GM21737 (cell line): ENCODE measurements around the gene OSBP2.

Experiments used
- ATAC-seq: cut with Tn5 transposase; IDR thresholded peaks from one replicate; pipeline ENCODE4 v1.9.1; 2021; ENCODE audit warnings: mild to moderate bottlenecking, moderate library complexity; ENCODE audit not compliant: unreplicated experiment

OSBP2 gene

DNA sequence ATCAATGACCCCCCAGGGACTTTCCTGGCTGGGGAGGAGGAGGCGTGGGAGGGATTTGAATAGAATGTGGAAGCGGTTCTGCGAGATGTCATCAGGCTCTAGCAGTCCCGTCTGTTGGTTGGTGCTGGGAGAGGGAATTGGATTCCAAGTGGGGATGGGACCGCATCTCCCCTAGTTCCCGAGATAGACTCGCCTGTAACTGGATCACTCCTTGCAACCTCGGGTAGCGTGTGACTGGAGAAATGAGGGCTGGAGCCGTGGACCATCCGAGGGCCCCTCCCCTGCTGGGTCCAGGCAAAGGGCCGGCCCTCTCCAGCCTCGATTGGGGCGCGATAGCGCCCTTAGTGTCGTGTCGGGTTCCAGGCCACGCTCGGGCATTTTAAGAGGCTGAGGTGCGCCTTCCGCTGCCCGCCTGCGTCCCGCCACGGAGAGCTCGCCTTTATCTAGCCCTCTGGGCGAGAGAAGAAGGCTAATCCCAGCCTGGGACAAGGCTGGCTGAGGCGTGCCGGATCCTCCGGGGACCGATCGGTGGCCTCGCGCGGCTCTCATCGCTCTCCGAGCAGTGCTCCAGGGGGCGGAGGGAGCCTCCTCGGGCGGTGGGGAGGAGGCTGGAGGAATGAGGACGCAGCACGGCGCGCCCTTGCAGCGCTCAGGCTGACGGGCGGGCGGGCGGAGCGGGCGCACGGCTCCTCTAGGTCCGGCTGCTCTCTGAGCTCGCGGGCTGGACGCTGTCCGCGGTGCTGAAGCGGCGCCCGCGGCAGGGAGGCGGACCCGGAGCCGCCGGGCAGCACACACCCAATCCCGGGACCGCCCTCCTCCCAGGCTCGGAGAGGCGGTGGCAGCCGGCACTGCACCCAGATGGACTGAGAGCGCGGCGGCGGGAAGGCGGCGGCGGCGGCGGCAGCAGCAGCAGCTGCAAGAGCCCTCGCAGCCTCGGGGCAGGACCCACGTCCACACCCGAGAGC, 107.8 kb downstream of the OSBP2 start:
- ATAC-seq = no peak

- ATAC-seq = no peak
These were observed 109.0 kb downstream of the OSBP2 start for GRCh38 chr22:30803679-30804078.

- no peak for ATAC-seq
These were observed 110.0 kb downstream of the OSBP2 start for GRCh38 chr22:30804626-30805025.

DNA sequence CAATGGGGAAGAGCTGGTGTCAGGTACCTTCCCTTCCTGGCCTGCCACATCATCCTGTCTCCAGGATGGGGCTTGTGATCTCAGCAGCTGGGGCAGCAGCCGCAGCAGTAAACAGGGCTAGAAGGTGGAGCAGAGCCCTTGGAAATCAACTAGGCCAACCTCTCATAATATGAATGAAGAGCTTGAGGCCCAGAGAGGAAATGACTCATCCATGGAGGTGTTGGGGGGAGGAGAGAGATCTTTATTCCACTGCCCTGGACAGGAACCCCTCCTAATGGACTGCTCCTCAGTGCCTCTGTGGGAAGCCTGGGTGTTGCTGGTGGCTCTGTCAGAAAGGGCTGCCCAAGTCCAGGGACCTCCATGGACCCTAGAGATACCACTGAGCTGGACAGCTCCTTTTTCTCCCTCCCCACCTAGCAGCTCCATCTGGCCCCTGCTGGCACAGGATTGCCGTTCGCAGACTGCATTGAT, 111.8 kb downstream of the OSBP2 start:
- no peak for ATAC-seq

DNA sequence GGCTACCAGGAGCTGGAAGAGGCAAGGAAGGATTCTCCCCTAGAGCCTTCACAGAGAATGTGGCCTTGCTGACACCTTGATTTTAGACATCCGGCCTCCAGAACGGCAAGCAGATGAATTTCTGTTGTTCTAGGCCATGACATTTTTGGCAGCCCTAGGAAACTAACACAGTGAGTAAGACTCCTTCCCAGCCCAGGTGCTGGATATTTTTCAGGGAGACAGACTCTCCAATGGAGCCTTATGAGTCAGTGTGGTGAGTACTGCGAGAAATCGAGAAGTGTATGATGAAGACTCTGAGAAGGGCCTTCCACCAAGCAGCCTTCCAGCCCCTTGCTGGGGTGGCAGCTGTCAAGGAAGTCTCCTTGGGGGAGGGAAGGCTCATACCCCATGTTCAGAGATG, 114.4 kb downstream of the OSBP2 start:
- no peak for ATAC-seq

GRCh38 chr22:30810105-30810504, 115.4 kb downstream of the OSBP2 start:
- no peak for ATAC-seq

DNA sequence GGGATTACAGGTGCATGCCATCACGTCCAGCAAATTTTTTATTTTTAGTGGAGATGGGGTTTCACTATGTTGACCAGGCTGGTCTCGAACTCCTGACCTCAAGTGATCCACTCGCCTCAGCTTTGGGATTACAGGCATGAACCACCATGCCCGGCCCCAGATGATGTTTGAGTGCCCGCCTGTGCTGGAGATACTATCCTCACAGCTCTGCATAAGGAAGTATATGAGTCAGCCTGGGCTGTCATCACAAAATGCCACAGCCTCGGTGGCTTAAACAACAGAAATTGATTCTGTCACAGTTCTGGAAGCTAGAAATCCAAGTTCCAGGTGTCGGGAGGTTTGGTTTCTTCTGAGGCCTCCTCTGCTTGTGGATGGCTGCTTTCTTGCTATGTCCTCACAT, 119.3 kb downstream of the OSBP2 start:
- no peak for ATAC-seq

- ATAC-seq = no peak
These were observed 121.7 kb downstream of the OSBP2 start for GRCh38 chr22:30816413-30816812.

- no peak for ATAC-seq
These were observed 126.7 kb downstream of the OSBP2 start for GRCh38 chr22:30821381-30821780.

DNA sequence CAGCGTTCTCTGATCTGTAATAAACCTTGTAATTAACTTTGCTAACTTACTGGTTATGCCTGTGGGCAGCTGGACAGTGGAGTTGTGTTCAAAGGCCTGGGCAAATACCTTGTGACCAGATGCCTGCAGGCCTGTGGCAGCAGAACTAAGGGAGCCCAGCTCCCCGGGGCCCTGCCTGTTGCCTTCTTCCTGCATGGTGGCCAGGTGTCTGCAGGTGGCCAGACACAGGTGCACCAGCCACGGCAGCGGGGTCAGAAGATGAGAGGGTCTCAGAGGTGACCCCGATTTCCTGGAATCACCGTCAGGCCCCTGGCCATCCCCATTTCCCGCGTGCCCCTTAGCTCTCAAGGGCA, 127.2 kb downstream of the OSBP2 start:
- no peak for ATAC-seq

DNA sequence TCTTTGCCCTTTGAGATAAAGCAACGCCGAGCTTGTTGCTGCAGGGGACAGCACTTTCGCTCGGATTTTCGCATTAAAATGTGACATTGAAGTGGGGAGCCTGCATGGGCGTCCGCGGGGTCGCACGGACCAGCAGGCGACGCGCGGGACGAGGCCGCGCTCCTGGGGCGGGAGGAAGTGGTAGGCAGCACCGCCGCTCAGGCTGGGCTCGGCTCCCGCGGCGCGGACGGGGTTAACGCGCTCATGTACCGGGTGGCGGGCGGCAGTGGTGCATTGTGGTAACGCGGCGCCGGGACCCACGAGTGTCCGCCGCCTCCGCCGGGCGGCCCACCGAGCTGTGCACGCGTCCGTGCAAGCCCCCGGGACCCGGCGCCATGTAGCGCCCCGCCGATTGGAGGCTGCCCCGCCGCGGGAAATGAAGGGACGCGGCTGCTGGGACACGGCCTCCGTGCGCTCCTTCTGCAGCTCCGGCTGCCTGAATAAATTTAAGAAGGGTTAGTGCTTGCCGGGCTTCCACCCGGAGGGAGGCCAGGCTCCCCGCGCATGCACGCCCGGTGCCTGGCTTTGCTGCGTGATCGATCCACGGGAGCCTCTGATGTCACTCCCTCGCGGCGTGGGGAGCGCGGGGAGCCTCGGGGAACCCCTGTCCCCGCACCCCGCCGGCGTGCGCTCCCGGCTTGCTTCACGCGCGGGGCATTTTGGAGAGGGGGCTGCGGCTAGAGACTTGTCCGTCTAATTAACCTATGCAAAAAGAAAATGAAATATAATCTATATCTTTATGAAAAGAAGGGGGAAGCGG, 127.7 kb downstream of the OSBP2 start:
- no peak for ATAC-seq

DNA sequence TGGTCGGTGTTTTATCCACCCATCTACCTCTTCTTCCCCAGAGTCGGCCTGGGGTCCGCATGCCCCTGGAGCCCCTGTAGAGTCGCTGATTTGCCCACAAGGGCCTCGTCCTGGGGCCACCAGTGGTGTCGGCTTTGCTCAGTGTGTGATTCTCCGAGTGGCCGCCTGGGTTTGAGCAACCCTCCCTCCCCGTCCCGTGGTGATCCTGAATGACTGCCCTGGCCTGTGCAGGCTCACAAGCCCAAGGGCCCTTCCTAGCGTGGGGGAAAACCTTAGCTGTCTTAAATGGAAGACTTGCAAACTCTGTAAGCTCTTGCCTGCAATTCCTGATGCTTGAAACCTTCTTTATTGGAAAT, 128.3 kb downstream of the OSBP2 start:
- no peak for ATAC-seq

- ATAC-seq = no peak
These were observed 129.4 kb downstream of the OSBP2 start for GRCh38 chr22:30824096-30824495.

DNA sequence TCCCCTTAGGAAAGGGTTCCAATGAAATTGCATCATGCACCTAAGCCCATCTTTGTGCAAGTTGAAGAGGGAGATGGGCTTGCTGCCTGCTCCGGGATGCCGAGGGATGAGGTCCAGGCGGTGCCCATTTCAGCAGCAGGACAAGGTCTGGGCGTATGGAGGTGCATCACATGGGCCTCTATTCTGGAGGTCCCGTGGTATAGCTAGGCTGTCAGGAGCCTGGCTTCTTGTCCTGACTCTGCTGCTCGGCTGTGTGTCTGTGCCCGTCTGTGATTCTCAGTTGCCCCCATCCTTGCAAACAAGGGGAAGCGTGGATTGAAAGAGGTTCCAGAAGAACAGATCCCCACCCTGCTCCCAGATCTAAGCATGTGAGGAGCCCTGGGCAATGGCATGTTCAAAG, 130.0 kb downstream of the OSBP2 start:
- ATAC-seq = no peak

DNA sequence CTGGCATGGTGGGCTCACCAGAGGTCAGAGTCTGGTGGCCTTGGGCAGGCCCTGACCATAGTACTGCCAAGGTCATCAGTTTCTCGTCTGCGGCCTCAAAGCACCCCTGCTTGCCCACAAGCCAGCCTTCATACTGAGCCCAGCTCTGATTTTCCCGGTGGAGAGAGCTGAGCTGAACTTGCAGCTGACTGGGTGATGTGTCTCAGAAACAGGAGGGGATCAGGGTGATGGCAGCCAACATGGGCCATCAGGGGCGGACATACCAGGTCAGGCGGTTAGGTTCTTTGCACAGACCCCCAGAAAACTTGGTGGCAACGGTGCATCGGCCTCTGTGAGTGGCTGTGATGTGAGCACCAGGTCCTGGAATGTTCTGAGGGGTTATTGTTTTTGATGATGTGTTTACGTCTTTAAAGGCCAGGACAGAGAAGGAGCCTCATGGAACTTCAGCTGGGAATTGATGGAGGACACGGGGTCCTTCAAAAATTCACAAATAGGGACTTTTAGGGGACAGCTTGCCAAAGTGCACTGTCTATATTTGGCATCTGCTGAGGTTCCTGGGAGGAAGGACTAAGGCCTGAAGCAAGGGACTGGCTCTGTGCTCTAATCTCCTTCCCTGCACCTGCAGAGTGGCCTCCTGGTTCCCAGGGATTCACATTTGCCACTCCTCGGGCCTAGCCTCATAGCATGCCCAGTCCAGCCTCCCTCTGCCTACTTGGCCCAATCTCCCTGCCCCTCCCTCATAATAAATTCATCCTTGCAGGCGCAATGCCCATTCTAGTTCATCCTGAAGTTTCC, 131.2 kb downstream of the OSBP2 start:
- no peak for ATAC-seq

- ATAC-seq = no peak
These were observed 132.1 kb downstream of the OSBP2 start for GRCh38 chr22:30826670-30827355.

DNA sequence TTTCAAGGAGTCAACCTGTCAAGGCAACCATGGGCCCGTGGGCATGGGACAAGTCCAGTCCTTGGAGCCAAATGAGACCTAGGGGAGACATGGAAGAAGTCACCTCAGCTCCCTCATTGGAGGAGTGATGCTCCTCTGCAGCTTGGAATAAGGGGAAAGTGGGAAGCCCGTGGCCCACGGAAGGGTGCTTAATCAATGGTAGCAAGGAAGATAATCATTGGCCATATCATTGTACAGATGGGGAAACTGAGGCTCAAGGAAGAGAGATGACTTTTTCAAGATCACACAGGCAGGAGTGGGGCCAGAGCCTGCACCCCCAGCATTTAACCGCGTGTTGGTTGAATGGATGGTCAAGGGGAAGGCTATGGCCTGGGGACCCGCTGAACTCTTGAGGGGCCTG, 133.0 kb downstream of the OSBP2 start:
- ATAC-seq = no peak

- no peak for ATAC-seq
These were observed 133.8 kb downstream of the OSBP2 start for GRCh38 chr22:30828187-30829155.

DNA sequence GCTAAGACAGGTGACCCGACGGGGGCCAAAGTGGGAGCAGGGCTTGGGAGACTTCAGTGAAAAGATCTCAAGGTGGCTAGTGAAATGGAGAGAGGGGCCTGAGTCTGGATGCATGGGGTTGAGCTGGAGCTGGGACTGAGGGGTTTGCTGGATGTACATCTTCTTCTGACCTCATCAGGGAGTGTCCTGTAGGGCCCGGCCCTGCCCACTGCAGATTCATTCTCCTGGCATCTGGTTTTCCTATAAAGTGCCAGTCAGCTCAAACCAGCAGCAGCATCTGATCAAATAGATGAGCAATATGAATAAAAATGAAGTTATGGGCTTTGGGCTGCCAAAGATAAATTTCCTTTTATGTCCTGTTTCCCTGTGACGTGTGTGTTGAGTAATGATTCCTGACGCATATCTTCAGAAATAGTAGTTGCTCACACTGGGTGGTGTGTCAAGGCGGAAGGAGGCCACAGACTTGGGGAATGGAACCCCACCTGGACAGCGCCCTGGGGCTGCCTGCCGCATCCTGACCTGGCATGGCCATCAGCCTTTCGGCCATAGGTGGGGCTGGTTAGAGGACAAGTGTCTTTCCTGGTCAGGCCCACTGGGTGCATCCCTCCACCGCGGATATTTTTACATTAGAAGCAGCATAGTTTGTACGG, 135.4 kb downstream of the OSBP2 start:
- no peak for ATAC-seq
